ENCODE data around the gene ARHGAP26.

The ARHGAP26 gene

DNA sequence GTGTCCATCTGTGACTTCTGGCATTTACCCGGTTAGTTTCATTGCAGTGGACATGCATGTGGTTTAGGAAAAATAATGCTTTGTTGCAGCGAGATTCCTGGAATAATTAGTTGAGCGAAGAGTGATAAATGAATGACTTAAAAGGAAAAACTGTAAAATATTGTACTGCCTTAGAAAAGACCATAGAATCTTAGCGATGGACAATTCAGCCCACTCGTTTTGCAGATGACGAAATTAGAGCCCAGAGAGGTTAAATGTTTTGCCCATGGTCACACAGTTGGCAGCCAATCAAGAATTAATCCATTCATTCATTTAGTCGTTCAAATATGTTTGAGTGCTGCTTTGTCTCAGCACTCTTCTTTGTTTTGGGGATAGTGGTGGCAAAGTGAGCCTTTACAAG lies 107.9 kb downstream of the ARHGAP26 start:
- no peak for DNase-seq

DNA sequence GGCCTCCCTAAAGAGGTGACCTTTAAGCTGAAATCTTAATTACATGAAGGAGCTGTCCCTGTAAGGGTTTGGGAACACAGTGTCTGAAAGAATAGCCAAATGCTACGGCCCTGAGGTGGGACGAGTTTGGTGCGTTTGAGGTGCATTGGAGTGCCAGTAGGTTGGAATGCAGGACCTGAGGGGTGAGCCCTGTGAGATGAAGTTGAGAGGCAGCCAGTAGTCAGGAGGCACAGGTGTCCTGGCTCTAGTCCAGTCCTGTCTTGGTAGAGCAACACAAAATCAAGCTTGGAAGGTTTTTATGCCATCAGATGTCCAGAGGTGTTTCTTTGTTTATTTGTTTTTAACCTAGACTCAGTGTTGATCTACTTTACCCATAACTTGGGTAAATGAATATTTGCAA lies 108.5 kb downstream of the ARHGAP26 start:
- DNase-seq: no peak

DNA sequence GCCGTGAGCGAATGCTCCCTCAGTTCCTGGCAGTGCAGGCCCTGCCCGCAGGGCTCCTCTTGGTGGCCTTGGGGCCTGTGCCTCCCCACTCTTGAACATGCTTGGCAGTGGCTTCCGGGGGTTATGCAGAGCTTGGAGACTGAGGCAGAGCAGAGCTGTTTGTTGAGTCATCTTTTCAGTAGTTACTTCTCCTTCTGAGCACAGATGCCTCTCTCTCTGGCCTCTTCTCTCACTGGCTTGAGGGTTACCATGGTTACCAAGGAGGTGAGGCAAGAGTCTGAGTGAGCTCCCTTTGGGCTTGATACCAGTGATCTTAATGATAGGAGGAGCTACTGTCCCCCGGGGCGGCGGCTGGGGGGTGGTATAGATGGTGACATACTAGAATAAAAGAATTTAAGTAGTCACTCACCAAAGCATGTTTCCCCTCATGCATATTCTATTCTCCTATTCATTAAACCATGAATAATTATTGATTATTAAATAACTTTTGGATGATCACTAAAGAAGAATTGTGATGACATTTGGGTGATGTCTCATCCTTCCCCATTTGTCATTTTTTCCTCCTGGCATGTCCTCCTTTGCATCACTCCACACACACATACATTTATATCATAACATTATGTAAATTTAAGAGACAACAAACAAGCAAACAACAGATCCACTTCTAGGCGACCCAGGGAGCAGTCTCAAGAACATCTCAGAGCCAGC lies 111.1 kb downstream of the ARHGAP26 start:
- DNase-seq: peak; percentile 75

DNA sequence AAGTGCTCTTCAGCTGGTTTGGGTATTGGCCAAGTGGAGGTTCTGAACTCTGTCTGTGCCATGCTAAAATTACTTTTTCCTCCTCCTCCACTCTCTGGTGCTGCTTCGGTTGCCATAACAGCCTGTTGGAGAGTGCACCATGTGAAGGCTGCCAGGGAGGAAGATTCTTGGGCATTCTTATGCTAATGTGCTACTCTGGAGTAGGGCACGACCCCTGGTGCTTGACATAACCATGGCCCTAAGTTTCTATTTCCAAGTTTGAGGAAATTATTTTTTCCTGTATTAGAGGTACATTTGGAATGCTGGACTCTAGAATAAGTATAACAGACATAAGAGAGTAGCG lies 111.6 kb downstream of the ARHGAP26 start:
- DNase-seq: peak; percentile 21

DNA sequence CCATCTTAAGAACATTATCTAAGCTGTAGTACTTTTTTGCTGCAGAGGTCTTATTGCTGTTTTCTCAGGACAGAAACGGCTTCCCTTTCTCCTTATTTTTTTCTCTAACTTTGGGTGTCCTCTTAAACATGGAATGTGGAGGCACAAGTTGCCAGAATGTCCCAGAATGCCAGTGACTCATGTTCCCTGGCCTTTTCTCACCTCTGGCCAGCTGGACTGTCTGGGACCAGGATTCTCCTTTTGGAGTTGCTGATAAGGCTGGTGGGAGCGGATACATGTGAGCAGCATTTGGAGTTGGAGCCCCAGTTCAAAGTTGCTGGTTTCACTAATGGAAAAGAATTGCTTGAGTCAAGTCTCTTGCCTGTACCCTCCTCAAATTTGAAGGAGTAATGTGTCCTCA lies 112.8 kb downstream of the ARHGAP26 start:
- DNase-seq: no peak

DNA sequence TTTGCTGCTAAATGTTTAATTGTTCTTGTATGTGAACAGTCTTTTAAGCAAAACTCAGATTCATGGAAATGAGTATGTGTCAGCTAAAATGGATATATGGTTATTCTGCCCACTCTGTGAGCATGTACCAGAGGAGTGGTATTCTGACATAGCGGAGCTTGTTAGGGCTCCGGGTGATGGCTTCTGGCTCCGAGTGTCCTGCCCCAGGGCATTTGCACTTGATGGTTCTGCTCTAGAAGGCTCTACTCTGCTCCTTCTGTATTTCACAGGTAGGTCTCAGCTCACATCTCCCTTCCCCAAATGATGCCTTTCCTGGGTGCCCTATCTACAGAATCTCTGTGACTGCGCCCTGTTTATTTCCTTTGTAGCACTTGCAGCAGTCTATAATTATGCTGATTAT lies 113.3 kb downstream of the ARHGAP26 start:
- no peak for DNase-seq

DNA sequence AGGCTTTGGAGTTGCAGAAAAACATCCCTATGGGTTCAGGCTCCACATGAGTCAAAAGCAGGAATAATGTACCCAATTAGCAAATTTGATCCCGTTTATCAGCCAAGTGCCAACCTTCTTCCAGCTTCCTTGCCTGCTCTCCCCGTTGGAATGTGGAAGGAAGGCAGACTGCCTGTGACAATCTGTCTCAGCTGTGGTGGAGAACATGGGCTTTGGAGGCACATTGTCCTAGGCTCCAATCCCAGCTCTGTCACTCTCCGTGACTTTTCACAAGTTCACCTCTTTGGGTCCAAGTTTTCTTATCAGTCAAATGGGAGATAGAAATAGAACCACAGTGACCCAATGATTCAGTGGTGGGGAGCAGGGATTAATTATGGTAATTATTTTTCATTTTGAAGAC lies 113.9 kb downstream of the ARHGAP26 start:
- no peak for DNase-seq

DNA sequence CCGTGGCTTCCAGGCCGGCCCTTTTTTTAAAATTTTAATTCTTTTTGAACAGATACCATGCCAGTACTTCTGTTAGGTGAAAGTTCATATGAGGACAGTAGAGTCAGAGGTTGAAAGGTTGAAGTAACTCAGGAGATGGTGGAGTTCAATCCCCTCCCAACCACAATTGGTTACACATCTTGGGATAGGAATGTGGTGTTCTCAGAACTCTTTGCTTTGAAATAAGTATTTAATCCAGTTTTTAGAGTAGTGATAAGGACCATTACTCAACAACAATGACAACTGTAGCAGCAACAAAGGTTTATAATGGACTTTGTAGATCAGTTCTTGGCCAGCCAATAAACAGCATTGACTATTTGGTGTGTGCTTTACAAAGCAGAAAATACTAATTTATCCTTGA lies 116.0 kb downstream of the ARHGAP26 start:
- DNase-seq: no peak

DNA sequence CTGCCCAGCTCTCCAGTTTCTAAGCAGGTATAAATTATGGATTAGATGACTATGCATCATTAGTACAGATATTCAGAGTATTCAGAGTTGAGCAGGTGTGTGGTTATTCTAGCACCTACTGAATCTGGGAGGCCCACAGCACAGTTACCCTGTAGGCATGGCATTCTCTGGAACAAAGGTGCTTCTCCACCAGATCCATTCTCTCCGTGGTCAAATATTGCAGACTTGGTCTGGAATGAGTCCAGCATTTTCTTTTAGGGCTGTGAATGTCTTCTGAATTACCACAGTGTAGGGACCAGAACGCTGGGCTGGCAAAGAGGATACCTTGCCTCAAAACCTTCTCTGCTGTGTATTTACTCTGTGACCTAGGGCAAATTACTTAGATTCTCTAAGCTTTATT lies 116.8 kb downstream of the ARHGAP26 start:
- no peak for DNase-seq

DNA sequence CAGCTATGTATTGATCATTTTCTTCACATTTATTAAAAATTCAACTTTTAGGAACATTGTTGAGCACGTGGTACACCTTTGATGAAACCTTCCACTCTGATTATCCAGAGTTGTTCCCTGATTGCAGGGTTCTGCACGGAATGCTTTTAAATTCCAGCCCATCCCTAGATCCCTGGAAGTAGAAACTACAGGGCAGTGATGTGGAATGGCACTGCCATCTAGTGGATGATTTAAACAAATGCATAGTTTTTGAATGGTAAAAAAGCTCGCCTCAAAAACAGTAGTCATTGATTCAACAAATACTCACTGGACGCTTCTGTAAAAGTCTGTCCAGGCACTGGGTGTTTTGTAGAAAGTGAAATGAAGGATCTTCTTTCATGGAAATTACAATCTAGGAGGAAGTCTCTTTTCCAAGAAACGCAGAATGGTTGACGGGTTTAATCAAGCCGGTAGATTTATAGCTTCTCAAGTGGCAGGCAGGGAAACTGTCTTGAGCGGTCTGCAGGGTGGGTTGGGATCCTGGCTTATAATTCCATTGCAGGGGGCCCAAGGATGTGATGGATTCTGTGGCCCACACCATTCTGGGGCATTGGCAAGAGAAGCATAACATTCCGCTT lies 118.4 kb downstream of the ARHGAP26 start:
- DNase-seq: peak; percentile 82

DNA sequence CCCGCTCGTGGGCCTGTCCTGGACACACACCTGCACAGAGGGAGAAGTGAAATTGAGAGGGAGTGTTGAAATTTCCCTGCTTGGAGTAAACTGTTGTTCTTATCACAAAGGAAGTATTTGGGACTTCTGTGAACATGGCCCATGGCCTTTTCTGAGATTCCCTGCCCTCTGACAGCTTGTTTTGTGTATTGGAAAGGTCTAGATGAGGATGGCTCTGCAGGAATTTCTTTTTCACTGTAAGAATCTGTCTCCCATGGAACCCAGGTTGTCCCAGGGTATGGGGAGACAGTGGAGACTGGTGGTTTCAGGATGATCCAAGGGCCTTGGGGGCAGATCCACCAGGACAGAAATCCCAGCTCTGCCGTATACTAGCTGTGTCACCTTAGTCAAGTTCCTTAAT lies 121.8 kb downstream of the ARHGAP26 start:
- DNase-seq: no peak

DNA sequence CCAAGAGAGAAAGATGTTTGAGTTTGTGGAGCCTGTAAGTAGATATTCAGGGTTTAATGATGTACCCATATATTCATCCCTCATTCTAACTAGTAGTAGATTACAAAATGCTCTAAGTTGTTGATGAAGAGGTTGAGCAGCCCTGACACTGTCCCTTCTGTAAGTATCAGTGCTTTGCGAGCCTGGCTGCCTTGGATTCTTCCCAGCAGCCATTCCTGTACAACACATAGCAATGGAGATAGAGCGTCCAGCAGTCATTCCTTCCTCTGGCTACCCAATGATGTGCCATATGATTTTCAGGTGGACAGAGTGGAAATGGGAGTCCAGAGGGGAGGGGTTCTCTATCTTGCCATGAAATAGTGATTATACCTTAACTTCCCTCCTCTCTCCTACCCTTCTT lies 124.1 kb downstream of the ARHGAP26 start:
- DNase-seq: no peak

DNA sequence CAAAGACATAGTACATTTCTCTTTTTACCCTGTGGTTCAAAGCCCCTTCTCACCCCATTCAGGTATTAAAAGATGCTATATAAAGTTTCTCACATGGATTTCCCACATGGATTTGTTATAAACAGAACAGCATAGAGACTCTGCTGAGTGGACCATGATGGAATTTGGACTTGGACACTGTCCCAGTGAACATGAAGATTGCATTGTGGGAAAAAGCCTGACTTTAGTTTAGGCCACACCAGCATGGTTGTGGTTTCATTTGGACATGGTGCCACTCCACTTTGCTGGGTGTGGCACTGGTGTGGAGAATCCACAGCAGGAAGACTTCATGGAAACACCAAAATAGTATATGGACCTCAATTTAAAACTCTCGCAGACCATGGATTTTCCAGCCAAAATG lies 124.6 kb downstream of the ARHGAP26 start:
- DNase-seq: no peak

DNA sequence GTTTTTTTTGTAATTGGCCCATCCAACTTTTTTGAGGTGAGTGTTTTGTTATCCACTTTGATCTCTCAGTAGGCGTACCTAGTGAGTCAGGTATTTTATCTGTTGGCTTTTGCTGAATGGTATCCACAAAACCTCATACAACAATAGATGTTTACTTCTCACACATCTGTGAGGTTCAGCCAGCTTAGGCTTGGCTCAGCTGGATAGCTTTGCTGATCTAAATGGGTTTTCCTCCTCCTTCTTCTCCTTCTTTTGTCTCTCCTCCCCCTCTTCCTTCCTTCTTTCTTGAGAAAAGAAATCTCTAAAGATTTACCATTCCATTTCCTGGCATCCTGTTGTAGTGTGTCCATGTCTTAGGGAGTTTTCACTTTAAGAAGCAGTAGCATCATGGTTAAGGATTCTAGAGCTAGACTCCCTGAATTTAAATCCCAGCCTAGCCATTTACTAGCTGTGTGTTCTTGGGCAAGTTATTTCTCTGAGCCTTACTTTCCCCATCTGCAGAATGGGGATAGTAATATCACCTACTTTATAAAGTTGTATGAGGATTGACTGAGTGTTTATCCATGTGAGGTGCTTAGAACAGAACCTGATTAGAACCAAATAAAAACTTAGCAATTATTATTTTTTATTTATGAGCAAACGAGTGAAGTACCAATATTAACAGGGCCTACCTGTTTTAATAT lies 126.3 kb downstream of the ARHGAP26 start:
- DNase-seq: no peak

DNA sequence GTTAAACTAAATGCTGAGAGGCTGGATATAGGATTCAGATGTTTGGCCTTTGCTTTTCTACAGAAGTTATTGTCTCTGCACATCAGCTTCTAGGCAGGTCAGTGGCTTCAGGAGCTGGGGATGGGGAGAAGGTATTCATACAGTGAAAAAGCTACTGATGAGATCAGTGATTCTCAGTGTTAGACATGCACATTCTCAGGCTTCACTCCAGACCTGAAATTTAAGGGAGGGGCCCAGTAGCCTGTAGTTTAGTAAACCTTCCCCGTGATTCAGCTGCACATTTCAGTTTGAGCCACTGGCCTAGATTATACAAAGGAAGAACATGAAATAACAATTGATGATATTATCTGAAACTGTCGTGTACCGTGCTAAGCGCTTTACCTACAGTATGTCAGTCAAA lies 127.2 kb downstream of the ARHGAP26 start:
- DNase-seq: no peak

DNA sequence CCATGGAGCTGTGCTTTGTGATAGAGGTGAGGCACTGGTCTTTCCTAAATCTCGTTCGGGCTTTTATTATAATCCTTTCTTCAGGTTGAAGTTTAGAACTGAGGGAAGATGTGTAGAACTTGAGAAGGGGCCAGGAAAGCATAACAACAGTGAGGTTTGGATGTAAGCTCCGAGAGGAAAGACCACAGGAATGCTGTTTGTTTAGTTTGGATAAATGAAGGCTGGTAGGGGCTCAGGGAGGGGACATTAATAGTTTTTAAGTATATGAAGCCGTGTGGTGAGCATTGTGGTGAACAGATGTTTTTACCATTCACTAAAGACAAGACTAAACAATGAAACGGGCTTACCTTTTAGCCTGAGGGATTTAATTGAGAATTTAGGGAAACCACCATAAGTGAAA lies 130.8 kb downstream of the ARHGAP26 start:
- peak; percentile 51 for DNase-seq

DNA sequence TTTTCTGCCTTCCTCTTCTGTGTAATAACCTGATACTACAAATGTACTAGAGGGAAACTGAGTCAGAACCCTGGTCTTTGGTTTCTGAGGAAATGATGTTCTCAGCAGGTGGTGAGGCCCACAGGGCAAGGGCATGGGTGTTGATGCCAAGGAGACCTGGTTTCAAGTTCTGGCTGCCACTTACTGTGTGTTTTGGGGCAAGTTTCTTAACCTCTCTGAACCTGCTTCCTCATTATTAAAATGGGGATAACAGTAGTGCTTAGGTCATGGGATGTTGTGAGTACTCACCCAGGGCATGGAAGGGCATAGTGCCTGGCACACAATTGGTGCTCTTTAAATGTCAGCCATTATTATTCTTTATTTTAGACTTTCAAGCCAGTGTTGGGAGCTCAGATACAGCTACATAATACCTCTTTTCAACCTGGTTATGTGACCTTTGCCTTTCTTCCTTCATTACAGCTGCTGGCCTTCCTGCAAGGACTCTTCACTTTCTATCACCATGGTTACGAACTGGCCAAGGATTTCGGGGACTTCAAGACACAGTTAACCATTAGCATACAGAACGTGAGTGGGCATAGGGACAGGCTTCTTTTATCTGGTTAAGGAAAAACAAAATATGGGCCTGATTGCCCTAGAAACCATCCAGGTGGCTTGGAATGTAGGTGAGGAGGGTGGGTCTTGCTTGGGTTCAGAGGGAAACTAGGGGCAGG lies 131.5 kb downstream of the ARHGAP26 start:
- DNase-seq: peak; percentile 13

DNA sequence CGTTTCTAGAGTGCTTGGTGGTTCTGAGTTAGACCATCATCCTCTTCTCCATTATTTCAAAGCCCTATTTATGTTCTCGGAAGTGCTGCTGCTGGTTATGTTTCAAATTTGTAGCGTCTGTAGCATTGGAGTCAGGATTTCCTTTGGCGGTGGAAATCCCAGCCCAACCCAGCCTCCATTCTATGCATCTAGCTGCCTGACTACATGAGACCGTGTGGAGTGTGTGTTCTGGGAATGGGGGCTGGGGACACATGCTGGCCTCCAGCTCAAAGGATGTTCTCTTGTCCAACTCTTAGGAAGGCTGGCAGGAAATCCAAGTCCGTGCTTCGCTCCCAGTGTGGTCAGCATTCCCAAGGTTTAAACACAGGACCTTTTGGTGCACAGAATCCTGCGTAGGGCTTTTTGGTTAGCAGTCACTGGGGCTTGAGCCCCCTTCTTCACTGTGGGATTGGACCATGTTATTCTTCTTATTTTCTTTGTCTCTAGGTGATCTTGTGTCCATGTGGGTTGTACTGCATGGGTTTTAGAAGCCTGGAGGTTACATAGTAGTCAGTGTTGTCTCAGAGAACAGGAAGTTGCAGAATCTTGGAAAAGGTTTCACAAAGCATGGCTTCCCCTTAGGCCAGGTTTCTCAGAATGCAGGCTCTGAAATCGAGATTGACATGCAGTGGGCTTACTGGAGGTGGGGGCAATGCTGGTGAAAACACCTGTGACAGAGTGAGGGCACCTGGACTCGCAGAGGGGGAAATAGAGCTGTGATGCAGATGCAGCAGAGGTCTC lies 132.2 kb downstream of the ARHGAP26 start:
- no peak for DNase-seq

DNA sequence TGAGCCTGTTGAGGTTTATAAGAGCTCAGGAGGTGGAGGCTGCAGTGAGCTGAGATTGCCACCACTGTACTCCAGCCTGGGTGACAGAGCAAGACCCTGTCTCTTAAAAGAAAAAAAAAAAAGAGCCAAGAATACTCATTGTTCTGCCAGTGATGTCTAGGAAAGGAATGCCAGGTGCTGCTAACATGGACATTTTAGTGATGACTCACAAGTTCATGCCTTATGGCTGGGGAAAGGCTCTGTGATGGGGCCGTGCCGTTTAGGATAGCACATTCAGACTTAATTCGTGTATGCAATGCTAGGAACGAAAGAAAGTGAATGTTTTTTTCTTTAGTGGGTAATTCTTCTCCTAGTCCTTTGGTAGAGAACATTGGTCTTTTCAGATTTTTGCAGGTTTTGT lies 134.2 kb downstream of the ARHGAP26 start:
- no peak for DNase-seq

DNA sequence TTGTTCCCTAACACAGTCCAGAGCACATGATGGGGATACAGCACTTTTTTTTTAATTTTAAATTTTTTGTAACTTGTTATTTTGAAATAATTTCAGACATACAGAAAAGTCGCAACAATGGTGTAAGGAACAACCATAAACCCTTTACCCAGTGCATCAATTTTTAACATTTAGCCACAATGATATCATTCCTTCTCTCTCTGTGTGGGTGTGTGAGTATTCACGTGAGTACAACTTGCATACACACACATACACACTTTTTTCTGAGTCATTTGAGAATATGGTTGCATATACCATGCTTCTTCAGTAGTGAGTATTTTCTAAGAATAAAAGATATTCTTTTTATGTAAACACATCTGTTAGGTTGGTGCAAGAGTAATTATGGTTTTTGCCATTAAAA lies 135.2 kb downstream of the ARHGAP26 start:
- DNase-seq: no peak

DNA sequence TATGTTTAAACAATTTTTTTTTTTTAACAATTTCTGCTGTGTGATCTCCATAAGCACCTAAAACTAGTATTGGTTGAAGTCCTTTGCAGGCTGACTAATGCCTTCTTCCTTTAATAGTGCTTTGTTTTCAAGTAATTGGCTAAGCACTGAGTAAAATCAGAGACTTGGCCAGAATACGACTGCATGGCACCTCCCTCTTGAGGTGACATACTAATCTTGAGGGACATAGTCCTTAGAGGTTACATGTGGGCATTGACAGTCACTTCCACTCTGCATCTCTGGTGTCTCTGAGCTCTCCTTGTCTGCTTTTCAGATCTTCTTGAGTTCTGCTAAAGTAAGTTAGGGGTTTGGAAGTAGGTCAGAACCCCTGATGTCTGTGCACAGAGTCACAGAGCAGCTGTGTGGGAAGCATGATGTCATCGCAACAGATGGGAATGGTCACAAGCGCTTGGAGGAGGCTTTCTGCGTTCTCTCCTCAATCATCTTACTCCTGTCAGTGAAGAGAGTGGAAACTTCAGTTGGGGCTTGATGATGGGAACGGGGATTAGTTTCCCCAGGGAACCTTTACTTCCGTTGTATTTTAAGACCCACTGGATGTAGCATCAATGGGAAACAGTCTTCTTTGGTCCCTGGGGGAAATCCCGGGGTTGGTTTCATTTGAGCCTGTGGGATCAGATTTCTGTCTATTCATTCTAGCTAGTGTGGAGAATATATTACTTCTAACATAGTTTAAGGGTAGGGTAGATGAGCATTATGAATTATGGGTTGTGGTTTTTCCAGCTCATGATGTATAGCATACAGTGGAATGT lies 136.9 kb downstream of the ARHGAP26 start:
- DNase-seq: peak; percentile 68

DNA sequence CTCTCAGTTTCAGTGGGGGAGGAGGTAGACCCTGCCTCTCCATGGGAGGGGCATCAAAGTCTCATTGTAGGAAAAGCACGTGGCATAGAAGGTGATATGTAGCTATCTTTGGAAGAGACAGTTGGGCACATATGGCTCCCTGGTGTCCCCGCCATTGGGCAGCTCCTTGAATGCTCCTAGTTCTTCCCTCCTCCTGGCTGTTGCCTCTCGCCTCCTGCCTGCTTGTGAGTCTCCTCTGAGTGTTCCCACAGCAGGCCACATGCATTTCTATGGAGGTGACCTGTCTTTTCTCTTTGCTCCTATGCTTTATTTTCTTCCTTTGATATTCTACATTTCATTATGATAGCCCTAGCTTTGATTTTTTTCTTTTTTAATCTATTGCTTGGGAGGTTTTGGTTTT lies 138.5 kb downstream of the ARHGAP26 start:
- DNase-seq: no peak

Data from eye (tissue), 1 donor.